Activated CD4-positive, alpha-beta T cell treated with anti-CD3 and anti-CD28 coated beads, Interleukin-2, Interleukin-6, amounts not matched to agents 100 ng/mL and 50 ng/mL, durations not matched to agents 16 hours and 8 hours (primary cell): Measurements from ENCODE around the gene KAT6B.
"Not testable (repeated sequence)": the region's sequence is repeated elsewhere in the genome, so short reads cannot be mapped to it uniquely, and the experiment has no call there.

Experiments used
- DNase-seq: peaks from one replicate; pipeline ENCODE4 v3.0.0-alpha.2; 2020

KAT6B gene

GRCh38 chr10:74863551-74863950, 37.2 kb downstream of the KAT6B start:
- DNase-seq: no peak

- no peak for DNase-seq
Observed at GRCh38 chr10:74867351-74867750, 41.0 kb downstream of the KAT6B start.

DNA sequence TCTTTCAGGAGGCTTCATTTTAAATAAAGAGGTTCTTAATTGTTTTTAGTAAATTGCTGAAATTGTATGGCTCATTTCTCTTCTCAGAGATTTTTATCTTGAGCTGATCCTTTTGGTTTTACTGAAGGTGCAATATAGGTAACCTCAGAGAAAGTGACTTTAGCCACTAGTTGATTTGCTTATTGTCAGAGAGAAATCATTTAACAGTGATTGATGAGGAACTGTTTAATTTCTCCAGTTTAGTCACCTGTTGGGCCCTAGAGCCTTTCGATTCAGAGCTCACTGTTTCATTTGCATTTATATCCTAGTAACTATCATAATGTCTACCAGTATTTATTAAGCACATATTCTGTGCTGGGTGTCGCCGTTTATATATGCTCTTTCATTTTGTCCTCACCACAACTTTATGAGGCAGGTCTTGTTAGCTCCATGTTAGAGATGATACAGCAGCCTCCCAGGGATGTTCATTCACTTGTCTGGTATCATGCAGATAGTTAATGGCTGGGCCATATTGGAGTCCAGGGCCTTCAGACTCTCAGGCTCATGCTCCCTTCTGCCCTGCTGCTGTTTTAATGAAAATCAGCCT, 42.1 kb downstream of the KAT6B start:
- DNase-seq: no peak

GRCh38 chr10:74869635-74870034, 43.2 kb downstream of the KAT6B start:
- DNase-seq: no peak

DNA sequence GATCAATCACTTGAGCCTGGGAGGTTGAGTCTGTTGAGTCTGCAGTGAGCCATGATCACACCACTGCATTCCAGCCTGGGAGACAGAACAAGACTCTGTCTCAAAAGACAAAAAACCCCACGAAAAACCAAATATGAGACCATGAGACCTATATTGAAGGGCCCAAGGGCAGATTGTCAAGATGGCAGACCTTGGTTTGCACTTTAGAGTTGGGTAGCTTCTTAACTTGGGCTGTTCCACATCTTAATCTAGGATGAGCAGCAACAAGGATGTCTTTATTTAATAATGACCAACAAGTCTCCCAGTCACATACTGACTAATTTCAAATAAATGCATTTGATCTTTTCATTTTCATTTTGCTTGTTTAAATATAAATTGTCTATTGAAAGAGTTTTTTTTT, 43.8 kb downstream of the KAT6B start:
- no peak for DNase-seq

- peak; percentile 36 for DNase-seq
Observed at GRCh38 chr10:74871595-74872382, 45.4 kb downstream of the KAT6B start.

- no peak for DNase-seq
Observed at GRCh38 chr10:74873803-74874454, 47.5 kb downstream of the KAT6B start.

DNA sequence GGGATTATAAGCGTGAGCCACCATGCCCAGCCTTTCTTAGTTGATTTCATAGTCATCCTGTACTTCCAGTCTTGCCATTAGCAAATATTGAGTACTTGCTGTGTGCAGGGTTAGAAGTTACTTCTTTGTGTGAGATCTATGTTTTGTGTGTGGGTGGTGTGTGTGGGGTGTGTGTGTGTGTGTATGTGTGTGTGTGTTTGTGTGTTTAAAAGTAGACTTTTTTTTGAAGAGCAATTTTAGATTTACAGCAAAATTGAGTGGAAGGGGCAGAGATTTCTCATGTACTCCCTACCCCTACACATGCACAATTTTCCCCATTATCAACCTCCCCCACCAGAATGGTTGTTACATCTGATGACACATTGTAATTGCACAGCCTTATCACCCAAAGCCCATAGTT, 48.2 kb downstream of the KAT6B start:
- no peak for DNase-seq

DNA sequence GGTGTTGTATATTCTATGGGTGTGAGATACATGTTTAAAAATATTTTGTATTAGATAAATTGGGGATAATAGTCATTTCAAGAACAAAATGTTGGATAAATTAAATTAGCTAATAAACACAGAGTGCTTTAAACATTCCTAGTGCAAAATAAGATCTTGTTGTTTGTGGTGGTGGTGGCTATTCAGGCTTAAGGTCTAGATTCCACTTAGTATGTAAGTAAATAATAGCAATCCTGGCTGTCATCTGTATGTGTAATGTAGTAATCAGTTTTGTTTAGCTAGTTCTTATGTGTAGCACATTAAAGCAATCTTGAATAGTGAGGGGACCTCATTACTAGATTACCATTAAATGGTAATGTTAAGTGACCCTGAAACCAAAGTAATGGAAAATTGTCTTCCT, 48.7 kb downstream of the KAT6B start:
- no peak for DNase-seq

DNA sequence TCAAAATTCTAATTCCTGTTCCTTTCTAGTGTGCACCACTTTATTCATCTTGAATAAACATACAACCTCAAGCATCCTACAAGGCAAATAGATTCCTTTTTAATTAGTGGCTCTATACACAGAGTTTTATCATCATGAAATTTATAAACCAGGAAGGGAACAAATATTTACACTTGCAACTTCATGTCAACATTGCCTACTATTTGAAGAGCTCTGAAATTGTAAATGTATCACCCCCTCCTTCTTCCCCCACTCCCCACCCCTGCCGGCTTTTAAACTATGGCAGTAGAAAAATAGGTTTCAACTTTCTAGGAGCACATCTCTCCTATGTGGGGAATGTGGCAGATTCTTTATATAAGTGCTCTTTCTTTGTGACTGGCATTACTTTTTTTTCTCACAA, 49.6 kb downstream of the KAT6B start:
- DNase-seq: no peak

DNA sequence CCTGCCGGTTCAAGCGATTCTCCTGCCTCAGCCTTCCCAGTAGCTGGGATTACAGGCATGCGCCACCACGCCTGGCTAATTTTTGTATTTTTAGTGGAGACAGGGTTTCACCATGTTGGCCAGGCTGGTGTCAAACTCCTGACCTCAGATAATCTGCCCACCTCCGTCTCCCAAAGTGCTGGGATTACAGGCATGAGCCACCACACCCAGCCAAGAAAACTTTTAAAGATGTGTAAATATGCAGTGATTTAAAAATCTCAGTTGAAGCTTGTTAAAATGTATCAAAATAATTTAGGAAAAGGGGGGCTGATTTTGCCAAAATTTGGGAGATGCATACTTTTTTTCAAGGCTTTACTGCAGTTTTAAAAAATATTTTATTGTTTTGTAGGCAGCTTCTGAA, 50.7 kb downstream of the KAT6B start:
- DNase-seq: not testable (repeated sequence)

GRCh38 chr10:74877898-74878297, 51.5 kb downstream of the KAT6B start:
- DNase-seq: no peak

GRCh38 chr10:74880041-74880440, 53.6 kb downstream of the KAT6B start:
- DNase-seq: no peak

- DNase-seq: no peak
Observed at GRCh38 chr10:74881253-74881884, 55.0 kb downstream of the KAT6B start.

DNA sequence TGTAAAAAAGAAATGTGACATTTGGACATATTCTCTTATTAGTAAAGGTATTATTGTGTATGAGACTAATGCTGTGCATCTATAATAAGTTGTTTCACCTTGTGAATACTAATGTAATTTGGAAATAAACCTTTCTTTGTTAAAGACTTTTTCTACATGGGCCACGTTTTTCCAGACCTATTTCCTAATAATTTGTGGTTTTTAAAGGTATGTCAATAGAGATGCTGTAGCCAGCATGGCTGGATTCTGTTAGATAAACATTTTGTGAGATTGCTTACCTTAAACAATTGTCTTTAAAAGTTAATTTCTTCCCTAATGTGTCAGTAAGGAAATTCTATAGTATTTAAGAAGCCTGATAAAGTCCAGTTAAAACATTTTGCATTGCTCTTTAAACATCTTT, 56.0 kb downstream of the KAT6B start:
- DNase-seq: no peak

- no peak for DNase-seq
Observed at GRCh38 chr10:74882831-74883230, 56.4 kb downstream of the KAT6B start.

GRCh38 chr10:74883428-74883827, 57.0 kb downstream of the KAT6B start:
- no peak for DNase-seq

- no peak for DNase-seq
Observed at GRCh38 chr10:74887614-74888284, 61.3 kb downstream of the KAT6B start.

GRCh38 chr10:74888962-74889661, 62.7 kb downstream of the KAT6B start:
- no peak for DNase-seq

- DNase-seq: no peak
Observed at GRCh38 chr10:74889662-74889998, 63.2 kb downstream of the KAT6B start.

GRCh38 chr10:74890460-74890859, 64.1 kb downstream of the KAT6B start:
- DNase-seq: no peak

DNA sequence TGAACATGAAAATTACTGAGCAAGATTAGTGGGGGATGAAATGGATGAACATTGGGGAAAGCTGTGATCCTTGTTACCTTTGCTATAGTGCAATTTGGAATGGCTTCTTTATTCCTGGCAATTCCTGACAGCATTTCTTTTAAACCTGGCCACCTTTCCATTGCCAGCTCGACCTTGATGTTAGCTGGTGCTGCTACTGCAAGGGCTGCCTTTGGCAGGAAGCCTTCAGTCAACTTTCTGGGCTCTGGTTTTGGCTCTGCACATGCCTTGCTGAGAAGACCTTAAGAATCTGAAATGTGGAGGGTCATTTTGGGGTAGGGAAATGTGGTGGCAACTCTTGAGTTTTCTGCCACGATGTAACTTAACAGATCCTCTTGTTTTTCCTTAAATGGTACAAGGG, 64.7 kb downstream of the KAT6B start:
- DNase-seq: no peak

- DNase-seq: no peak
Observed at GRCh38 chr10:74892839-74893238, 66.4 kb downstream of the KAT6B start.
